Effector memory CD4-positive, alpha-beta T cell (primary cell): ENCODE data around the gene COMMD10.
"Not testable (repeated sequence)": the region's sequence is repeated elsewhere in the genome, so short reads cannot be mapped to it uniquely, and the experiment has no call there.

ENCODE experiments used
- DNase-seq, 3 donors: peaks; one replicate each; pipeline ENCODE4 v3.0.0-alpha.2; 2020
- H3K27ac ChIP-seq: 2 replicates; pipeline ENCODE4 v1.7.0; 2013; ENCODE audit warnings: mild to moderate bottlenecking, low read length, moderate library complexity; ENCODE audit not compliant: insufficient read depth, poor library complexity, severe bottlenecking
- H3K27me3 ChIP-seq: replicated peaks from 2 replicates; pipeline ENCODE4 v1.7.0; 2013; ENCODE audit warnings: mild to moderate bottlenecking, low read length; ENCODE audit not compliant: insufficient read depth, control insufficient read depth, poor library complexity, severe bottlenecking
- H3K36me3 ChIP-seq: 2 replicates; pipeline ENCODE4 v1.7.0; 2013; ENCODE audit warnings: mild to moderate bottlenecking, low read length, moderate library complexity; ENCODE audit not compliant: control insufficient read depth, insufficient read depth
- H3K4me1 ChIP-seq: 2 replicates; pipeline ENCODE4 v1.7.0; 2013; ENCODE audit warnings: low read length, mild to moderate bottlenecking; ENCODE audit not compliant: control insufficient read depth, insufficient read depth, poor library complexity, severe bottlenecking
- H3K4me3 ChIP-seq: 2 replicates; pipeline ENCODE4 v1.7.0; 2013; ENCODE audit warnings: low read length, low read depth, mild to moderate bottlenecking; ENCODE audit not compliant: insufficient read depth, poor library complexity, severe bottlenecking
- H3K9me3 ChIP-seq: 2 replicates; pipeline ENCODE4 v1.7.0; 2013; ENCODE audit warnings: mild to moderate bottlenecking, low read length, moderate library complexity; ENCODE audit not compliant: control insufficient read depth

The COMMD10 gene

DNA sequence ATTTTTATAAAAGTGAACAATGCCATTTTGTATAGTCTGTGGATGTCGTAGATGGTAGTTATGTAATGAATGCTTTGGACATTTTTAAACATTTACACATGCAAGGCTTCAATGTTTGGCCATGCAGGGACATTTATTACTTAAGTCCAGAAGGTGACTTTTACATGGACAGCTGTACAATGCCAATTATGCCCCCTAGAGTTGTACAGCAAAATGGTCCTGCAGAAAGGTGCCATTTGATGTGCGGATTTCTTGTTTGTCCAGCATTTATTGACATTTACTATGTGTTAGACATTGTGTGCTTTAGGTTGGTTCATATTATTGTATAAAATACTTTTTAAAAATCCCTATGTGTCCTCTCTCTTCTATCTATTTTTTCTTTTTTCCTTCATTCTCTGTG lies 22.5 kb upstream of the COMMD10 start:
- Histone ChIP-seq H3K27me3 (no peaks in the 10 kb centered on the region), H3K4me3 (no peak overlapping the region), H3K36me3 (no peaks in the 10 kb centered on the region), H3K27ac (no peak overlapping the region), H3K9me3 (no peaks in the 10 kb centered on the region), H3K4me1 (no peaks in the 10 kb centered on the region)
- DNase-seq = no peak

DNA sequence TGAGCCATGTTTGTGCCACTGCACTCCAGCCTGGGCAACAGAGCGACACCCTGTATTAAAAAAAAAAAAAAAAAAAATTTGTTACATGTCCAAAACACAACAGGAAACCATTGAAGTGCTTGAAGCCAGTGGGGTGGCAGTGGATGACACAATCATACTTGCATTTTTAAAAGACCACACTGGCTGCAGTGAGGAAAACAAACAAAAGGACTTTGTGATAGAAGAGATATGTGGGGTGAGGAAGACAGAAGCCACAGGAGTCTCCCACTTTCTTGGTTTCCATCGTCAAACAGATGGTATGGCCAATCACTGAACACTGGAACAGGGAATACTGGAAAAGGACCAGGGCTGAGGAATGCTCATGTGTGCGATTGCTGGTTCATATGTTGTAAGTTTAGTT lies 20.9 kb upstream of the COMMD10 start:
- Histone ChIP-seq H3K4me3 (no peak overlapping the region), H3K27ac (no peak overlapping the region), H3K36me3 (no peaks in the 10 kb centered on the region), H3K4me1 (no peaks in the 10 kb centered on the region), H3K27me3 (no peaks in the 10 kb centered on the region), H3K9me3 (no peaks in the 10 kb centered on the region)
- no peak for DNase-seq

DNA sequence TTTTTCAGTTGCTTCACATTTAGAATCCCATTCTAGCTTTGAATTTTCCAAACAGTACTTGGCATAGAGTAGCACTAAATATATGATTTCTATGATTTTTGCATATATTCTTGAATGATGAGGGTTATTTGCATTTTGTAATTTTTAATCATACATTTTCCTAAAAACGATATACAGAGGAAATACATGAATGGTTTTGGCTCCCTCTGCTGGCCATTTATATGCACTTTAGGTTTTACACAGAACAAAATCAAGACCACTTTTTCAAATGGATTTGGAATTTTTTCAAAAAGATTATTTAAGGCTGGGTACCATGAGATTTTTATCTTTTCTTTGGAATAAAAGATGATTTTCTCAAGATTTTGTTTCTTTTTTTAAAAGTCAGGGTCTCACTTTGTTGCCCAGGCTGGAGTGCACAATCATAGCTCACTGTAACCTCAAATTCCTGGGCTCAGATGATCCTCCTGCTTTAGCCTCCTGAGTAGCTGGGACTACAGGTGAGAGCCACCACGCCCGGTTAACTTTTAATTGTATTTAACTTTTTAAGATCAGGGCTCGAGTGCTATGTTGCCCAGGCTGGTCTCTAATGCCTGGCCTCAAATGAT lies 16.7 kb upstream of the COMMD10 start:
- H3K27me3 ChIP-seq = no peaks in the 10 kb centered on the region
- peak in 1 of 3 donors; percentile 10 for DNase-seq

DNA sequence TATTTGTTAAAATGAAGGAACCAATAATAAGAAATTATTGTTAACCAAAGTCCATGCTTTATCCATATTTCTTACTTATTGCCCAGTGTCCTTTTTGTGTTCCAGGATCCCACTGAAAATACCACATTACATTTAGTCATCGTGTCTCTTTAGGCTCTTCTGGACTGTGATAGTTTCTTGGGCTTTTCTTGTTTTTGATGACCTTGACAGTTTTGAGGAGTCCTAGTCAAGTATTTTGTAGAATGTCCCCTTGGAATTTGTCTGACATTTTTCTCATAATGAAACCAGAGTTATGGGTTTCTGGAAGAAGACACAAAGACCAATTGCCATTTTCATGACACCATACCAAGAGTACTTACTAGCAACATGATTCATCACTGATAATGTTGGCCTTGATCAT lies 13.6 kb upstream of the COMMD10 start:
- no peaks in the 10 kb centered on the region for H3K36me3 ChIP-seq
- H3K9me3 ChIP-seq = no peaks in the 10 kb centered on the region
- H3K27ac ChIP-seq = no peak overlapping the region
- no peaks in the 10 kb centered on the region for H3K27me3 ChIP-seq
- H3K4me1 ChIP-seq = no peaks in the 10 kb centered on the region
- H3K4me3 ChIP-seq = no peak overlapping the region
- no peak for DNase-seq

More for the DNA sequence above, 16.7 kb upstream of the COMMD10 start:
- Histone ChIP-seq H3K4me1 (no peaks in the 10 kb centered on the region), H3K4me3 (no peak overlapping the region), H3K27ac (no peak overlapping the region), H3K9me3 (no peaks in the 10 kb centered on the region), H3K36me3 (no peaks in the 10 kb centered on the region)

- H3K27ac ChIP-seq = no peak overlapping the region
- H3K4me1 ChIP-seq = no peaks in the 10 kb centered on the region
- no peak overlapping the region for H3K4me3 ChIP-seq
- no peaks in the 10 kb centered on the region for H3K27me3 ChIP-seq
- H3K36me3 ChIP-seq = no peaks in the 10 kb centered on the region
- no peaks in the 10 kb centered on the region for H3K9me3 ChIP-seq
- no peak for DNase-seq
Measured at GRCh38 chr5:116075191-116075831, 9.5 kb upstream of the COMMD10 start.

DNA sequence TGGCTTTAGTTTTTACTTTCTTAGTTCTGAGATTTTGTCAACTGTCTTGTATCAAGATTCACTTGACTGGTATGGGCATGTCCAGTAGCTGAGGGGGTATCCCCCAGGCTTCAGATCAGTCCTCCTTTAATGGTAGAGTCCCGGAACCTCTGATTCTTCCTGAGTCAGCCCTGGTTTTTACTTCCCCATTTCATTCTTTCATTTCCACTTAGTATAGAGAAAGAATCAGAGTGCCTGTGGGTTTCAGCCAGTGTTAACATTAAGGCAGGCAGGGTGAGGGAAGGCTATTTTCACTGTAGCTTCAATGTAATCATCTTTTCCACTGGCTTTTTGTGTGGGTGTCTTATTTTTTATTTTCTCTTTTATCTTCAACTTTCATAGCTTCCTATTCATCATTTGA lies 8.3 kb upstream of the COMMD10 start:
- no peak for DNase-seq
- Histone ChIP-seq H3K9me3 (no peaks in the 10 kb centered on the region), H3K36me3 (no peaks in the 10 kb centered on the region), H3K4me1 (no peaks in the 10 kb centered on the region), H3K27ac (no peak overlapping the region), H3K27me3 (no peaks in the 10 kb centered on the region), H3K4me3 (no peak overlapping the region)

DNA sequence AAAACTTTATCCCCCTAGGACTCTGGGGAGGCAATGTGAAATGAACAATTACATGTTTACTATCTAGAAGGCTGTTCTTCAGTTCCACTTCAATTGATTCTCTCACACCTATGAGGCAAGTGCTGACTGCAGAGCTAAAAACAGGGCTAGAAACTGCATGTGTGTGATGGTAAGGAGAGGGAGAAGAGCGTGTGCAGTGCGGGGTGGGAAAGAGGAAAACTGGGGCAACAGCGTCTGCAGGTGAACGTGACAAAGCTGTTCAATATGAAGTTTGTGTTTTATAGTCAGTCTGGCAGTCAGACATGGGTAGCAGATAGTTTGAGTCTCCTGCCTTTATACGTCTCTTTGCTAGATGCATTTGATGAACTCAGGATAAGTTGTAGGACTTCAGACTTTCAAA lies 6.6 kb upstream of the COMMD10 start:
- Histone ChIP-seq H3K9me3 (no peaks in the 10 kb centered on the region), H3K4me1 (no peaks in the 10 kb centered on the region), H3K27ac (no peak overlapping the region), H3K27me3 (no peaks in the 10 kb centered on the region), H3K36me3 (no peaks in the 10 kb centered on the region), H3K4me3 (no peak overlapping the region)
- no peak for DNase-seq

DNA sequence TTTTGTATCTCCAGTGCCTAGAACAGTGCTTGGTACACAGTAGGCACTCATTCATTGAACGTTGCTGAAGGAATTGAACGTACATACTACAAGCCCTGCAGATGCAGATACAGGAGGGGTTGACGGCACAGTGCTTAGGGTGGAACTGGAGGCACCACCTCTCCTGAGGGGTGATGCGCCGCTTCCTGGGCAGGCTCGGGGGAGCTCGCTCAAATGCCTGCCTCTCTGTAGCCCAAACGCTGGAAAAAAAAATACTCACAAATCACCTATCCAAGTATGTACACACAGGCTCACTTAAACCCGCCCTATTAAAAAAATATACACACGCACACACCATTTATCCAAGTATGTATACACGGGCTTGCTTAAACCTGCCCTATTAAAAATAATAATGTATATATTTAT lies 536 bp upstream of the COMMD10 start:
- H3K9me3 ChIP-seq = no peaks in the 10 kb centered on the region
- peak in 1 of 3 donors; percentile 2 for DNase-seq
- no peaks in the 10 kb centered on the region for H3K27me3 ChIP-seq
- H3K4me3 ChIP-seq = peak overlapping the region; percentile 70
- H3K36me3 ChIP-seq = no peaks in the 10 kb centered on the region
- H3K4me1 ChIP-seq = peaks cover 10% of the 10 kb centered on the region
- peak overlapping the region; percentile 75 for H3K27ac ChIP-seq

DNA sequence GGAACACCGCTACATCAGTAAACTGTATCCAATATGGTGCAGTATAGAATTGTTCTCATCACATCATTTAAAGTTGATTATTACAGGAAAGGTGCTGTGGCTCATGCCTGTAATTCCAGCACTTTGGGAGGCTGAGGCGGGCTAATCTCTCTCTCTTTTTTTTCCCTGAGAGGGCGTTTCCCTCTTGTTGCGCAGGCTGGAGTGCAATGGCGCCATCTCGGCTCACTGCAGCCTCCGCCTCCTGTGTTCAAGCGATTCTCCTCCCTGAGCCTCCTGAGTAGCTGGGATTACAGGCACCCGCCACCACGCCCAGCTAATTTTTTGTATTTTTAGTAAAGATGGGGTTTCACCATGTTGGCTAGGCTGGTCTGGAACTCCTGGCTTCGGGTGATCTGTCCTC lies 1.5 kb downstream of the COMMD10 start:
- not testable (repeated sequence) for H3K27me3 ChIP-seq, H3K9me3 ChIP-seq, H3K27ac ChIP-seq, H3K4me3 ChIP-seq, DNase-seq, H3K36me3 ChIP-seq
- H3K4me1 ChIP-seq = peaks cover 10% of the 10 kb centered on the region

- H3K27ac ChIP-seq = no peak overlapping the region
- H3K4me3 ChIP-seq = no peak overlapping the region
Measured at GRCh38 chr5:116088062-116088461, 3.2 kb downstream of the COMMD10 start.

More at GRCh38 chr5:116088062-116088461, 3.2 kb downstream of the COMMD10 start:
- Histone ChIP-seq H3K27me3 (no peaks in the 10 kb centered on the region), H3K36me3 (peaks cover 16% of the 10 kb centered on the region), H3K4me1 (peaks cover 10% of the 10 kb centered on the region), H3K9me3 (no peaks in the 10 kb centered on the region)
- no peak for DNase-seq
